ENCODE results near the gene PRODH2.
"Not testable (repeated sequence)": the region's sequence is repeated elsewhere in the genome, so short reads cannot be mapped to it uniquely, and the experiment has no call there.

PRODH2 gene

GRCh38 chr19:35847911-35848310, 35.3 kb upstream of the PRODH2 start:
- Mint-ChIP-seq H3K27me3 (peaks cover 81% of the 10 kb centered on the region), H3K4me1 (ENCODE audit: low read depth) (peaks cover 22% of the 10 kb centered on the region), H3K27ac (no peak overlapping the region), H3K9me3 (no peaks in the 10 kb centered on the region), H3K36me3 (ENCODE audit: low read depth) (no peaks in the 10 kb centered on the region), H3K4me3 (no peak overlapping the region)
- DNase-seq: no peak

GRCh38 chr19:35846038-35846668, 33.5 kb upstream of the PRODH2 start:
- Mint-ChIP-seq H3K27ac (no peak overlapping the region), H3K36me3 (ENCODE audit: low read depth) (no peaks in the 10 kb centered on the region), H3K27me3 (peaks cover 82% of the 10 kb centered on the region), H3K4me1 (ENCODE audit: low read depth) (peaks cover 21% of the 10 kb centered on the region), H3K4me3 (peak overlapping the region; percentile 3), H3K9me3 (no peaks in the 10 kb centered on the region)
- no peak for DNase-seq

- Mint-ChIP-seq H3K27ac (no peak overlapping the region), H3K27me3 (peaks cover 75% of the 10 kb centered on the region), H3K9me3 (no peaks in the 10 kb centered on the region), H3K36me3 (ENCODE audit: low read depth) (no peaks in the 10 kb centered on the region), H3K4me3 (peak overlapping the region; percentile 49), H3K4me1 (ENCODE audit: low read depth) (peaks cover 19% of the 10 kb centered on the region)
- DNase-seq: no peak
Observed at GRCh38 chr19:35845215-35846037, 32.8 kb upstream of the PRODH2 start.

GRCh38 chr19:35844482-35845214, 32.0 kb upstream of the PRODH2 start:
- peaks cover 75% of the 10 kb centered on the region for H3K27me3 Mint-ChIP-seq

GRCh38 chr19:35843676-35844481, 31.2 kb upstream of the PRODH2 start:
- no peak for DNase-seq
- Mint-ChIP-seq H3K27ac (no peak overlapping the region), H3K27me3 (peaks cover 69% of the 10 kb centered on the region)

More at GRCh38 chr19:35844482-35845214, 32.0 kb upstream of the PRODH2 start:
- Mint-ChIP-seq H3K27ac (no peak overlapping the region), H3K4me3 (peak overlapping the region; percentile 49), H3K4me1 (ENCODE audit: low read depth) (peaks cover 19% of the 10 kb centered on the region), H3K36me3 (ENCODE audit: low read depth) (no peaks in the 10 kb centered on the region), H3K9me3 (no peaks in the 10 kb centered on the region)
- DNase-seq: no peak

GRCh38 chr19:35842666-35843272, 30.1 kb upstream of the PRODH2 start:
- Mint-ChIP-seq H3K9me3 (peaks cover 3% of the 10 kb centered on the region), H3K4me3 (no peak overlapping the region), H3K4me1 (ENCODE audit: low read depth) (peaks cover 19% of the 10 kb centered on the region), H3K36me3 (ENCODE audit: low read depth) (no peaks in the 10 kb centered on the region), H3K27ac (no peak overlapping the region), H3K27me3 (peaks cover 58% of the 10 kb centered on the region)
- DNase-seq: no peak

More at GRCh38 chr19:35843676-35844481, 31.2 kb upstream of the PRODH2 start:
- H3K4me1 Mint-ChIP-seq (ENCODE audit: low read depth): peaks cover 19% of the 10 kb centered on the region
- H3K36me3 Mint-ChIP-seq (ENCODE audit: low read depth): no peaks in the 10 kb centered on the region
- peaks cover 3% of the 10 kb centered on the region for H3K9me3 Mint-ChIP-seq
- H3K4me3 Mint-ChIP-seq: no peak overlapping the region

GRCh38 chr19:35841961-35842595, 29.4 kb upstream of the PRODH2 start:
- no peaks in the 10 kb centered on the region for H3K36me3 Mint-ChIP-seq (ENCODE audit: low read depth)
- no peak for DNase-seq
- H3K9me3 Mint-ChIP-seq: peaks cover 3% of the 10 kb centered on the region
- H3K27me3 Mint-ChIP-seq: peaks cover 58% of the 10 kb centered on the region
- peaks cover 19% of the 10 kb centered on the region for H3K4me1 Mint-ChIP-seq (ENCODE audit: low read depth)
- H3K4me3 Mint-ChIP-seq: no peak overlapping the region
- H3K27ac Mint-ChIP-seq: no peak overlapping the region

GRCh38 chr19:35836096-35836495, 23.5 kb upstream of the PRODH2 start:
- H3K9me3 Mint-ChIP-seq; H3K27ac Mint-ChIP-seq; H3K36me3 Mint-ChIP-seq (ENCODE audit: low read depth); H3K4me1 Mint-ChIP-seq (ENCODE audit: low read depth); H3K4me3 Mint-ChIP-seq; DNase-seq: not testable (repeated sequence)
- peaks cover 37% of the 10 kb centered on the region for H3K27me3 Mint-ChIP-seq

- no peaks in the 10 kb centered on the region for H3K36me3 Mint-ChIP-seq (ENCODE audit: low read depth)
- peaks cover 54% of the 10 kb centered on the region for H3K27me3 Mint-ChIP-seq
- H3K27ac Mint-ChIP-seq: no peak overlapping the region
- H3K9me3 Mint-ChIP-seq: peaks cover 2% of the 10 kb centered on the region
- DNase-seq: no peak
- H3K4me1 Mint-ChIP-seq (ENCODE audit: low read depth): no peaks in the 10 kb centered on the region
- no peak overlapping the region for H3K4me3 Mint-ChIP-seq
Observed at GRCh38 chr19:35833972-35834371, 21.3 kb upstream of the PRODH2 start.

- no peak for DNase-seq
- Mint-ChIP-seq H3K9me3 (no peaks in the 10 kb centered on the region), H3K27me3 (peaks cover 64% of the 10 kb centered on the region), H3K36me3 (ENCODE audit: low read depth) (no peaks in the 10 kb centered on the region), H3K4me3 (no peak overlapping the region), H3K27ac (no peak overlapping the region), H3K4me1 (ENCODE audit: low read depth) (no peaks in the 10 kb centered on the region)
Observed at GRCh38 chr19:35832054-35832453, 19.4 kb upstream of the PRODH2 start.

- H3K9me3 Mint-ChIP-seq: no peaks in the 10 kb centered on the region
- peaks cover 61% of the 10 kb centered on the region for H3K27me3 Mint-ChIP-seq
- no peaks in the 10 kb centered on the region for H3K36me3 Mint-ChIP-seq (ENCODE audit: low read depth)
Observed at GRCh38 chr19:35830986-35831385, 18.3 kb upstream of the PRODH2 start.

GRCh38 chr19:35828692-35829301, 16.2 kb upstream of the PRODH2 start:
- no peaks in the 10 kb centered on the region for H3K4me1 Mint-ChIP-seq (ENCODE audit: low read depth)
- H3K27ac Mint-ChIP-seq: no peak overlapping the region
- peak; percentile 59 for DNase-seq
- peaks cover 57% of the 10 kb centered on the region for H3K27me3 Mint-ChIP-seq
- H3K9me3 Mint-ChIP-seq: no peaks in the 10 kb centered on the region
- no peaks in the 10 kb centered on the region for H3K36me3 Mint-ChIP-seq (ENCODE audit: low read depth)
- no peak overlapping the region for H3K4me3 Mint-ChIP-seq

More at GRCh38 chr19:35830986-35831385, 18.3 kb upstream of the PRODH2 start:
- Mint-ChIP-seq H3K27ac (no peak overlapping the region), H3K4me1 (ENCODE audit: low read depth) (no peaks in the 10 kb centered on the region), H3K4me3 (no peak overlapping the region)
- no peak for DNase-seq

GRCh38 chr19:35824150-35824549, 11.5 kb upstream of the PRODH2 start:
- H3K4me3 Mint-ChIP-seq: no peak overlapping the region
- H3K27me3 Mint-ChIP-seq: peaks cover 40% of the 10 kb centered on the region
- no peaks in the 10 kb centered on the region for H3K9me3 Mint-ChIP-seq
- DNase-seq: no peak
- H3K27ac Mint-ChIP-seq: no peak overlapping the region
- H3K4me1 Mint-ChIP-seq (ENCODE audit: low read depth): peaks cover 3% of the 10 kb centered on the region
- H3K36me3 Mint-ChIP-seq (ENCODE audit: low read depth): no peaks in the 10 kb centered on the region
